ENCODE data around the gene GDPD4. TPM values are rescaled to one million over a fixed set of nuclear protein-coding genes. Genes with fewer than 3 reads are reported as not detected.

Gene GDPD4
- total and polyA plus RNA-seq, 4 donors = not detected

GRCh38 chr11:77252555-77253270 is 48.8 kb downstream of the GDPD4 start:
- H3K36me3 ChIP-seq (ENCODE audit: control insufficient read depth in 4 of 4, insufficient read depth in 4 of 4, low read length in 4 of 4) = no peaks in the 10 kb centered on the region
- no peak for TF ChIP-seq CTCF (IDR thresholded peaks at IDR 0.05; ENCODE audit: control extremely low read depth, extremely low read depth)
- H3K4me1 ChIP-seq (ENCODE audit: control insufficient read depth in 5 of 5, insufficient read depth in 5 of 5, low read length in 5 of 5) = no peaks in the 10 kb centered on the region
- peaks cover 0 to 3% (median 0%) of the 10 kb centered on the region in 4 donors for H3K9me3 ChIP-seq (ENCODE audit: control insufficient read depth in 4 of 4, insufficient read depth in 3 of 4, low read length in 3 of 4)
- ATAC-seq (ENCODE audit: insufficient read depth, low FRiP score) (no peak), DNase-seq (no peak)
- no peak overlapping the region for H3K9ac ChIP-seq (ENCODE audit: insufficient read depth in 1 of 2, low read length in 2 of 2)
- no peak overlapping the region for H3K4me3 ChIP-seq
- H3K27ac ChIP-seq (ENCODE audit: low read depth in 1 of 2, low read length in 1 of 2) = no peak overlapping the region
- no peaks in the 10 kb centered on the region for H3K27me3 ChIP-seq (ENCODE audit: control insufficient read depth in 3 of 3, insufficient read depth in 3 of 3, low read length in 2 of 3)
- WGBS, 2 donors = 85% methylated on average over 3 of the region's 3 CpGs

GRCh38 chr11:77250881-77251640 is 50.4 kb downstream of the GDPD4 start:
- Histone ChIP-seq H3K36me3 (ENCODE audit: control insufficient read depth in 4 of 4, insufficient read depth in 4 of 4, low read length in 4 of 4) (no peaks in the 10 kb centered on the region), H3K4me1 (ENCODE audit: control insufficient read depth in 5 of 5, insufficient read depth in 5 of 5, low read length in 5 of 5) (no peaks in the 10 kb centered on the region), H3K27me3 (ENCODE audit: control insufficient read depth in 3 of 3, insufficient read depth in 3 of 3, low read length in 2 of 3) (no peaks in the 10 kb centered on the region), H3K27ac (ENCODE audit: low read depth in 1 of 2, low read length in 1 of 2) (no peak overlapping the region), H3K9me3 (ENCODE audit: control insufficient read depth in 4 of 4, insufficient read depth in 3 of 4, low read length in 3 of 4) (peaks cover 0 to 3% (median 0%) of the 10 kb centered on the region in 4 donors), H3K9ac (ENCODE audit: insufficient read depth in 1 of 2, low read length in 2 of 2) (no peak overlapping the region), H3K4me3 (no peak overlapping the region)
- 95 to 100% methylated on average over 1 of the region's 1 CpG for WGBS, 2 donors
- DNase-seq (no peak), ATAC-seq (ENCODE audit: insufficient read depth, low FRiP score) (no peak)
- TF ChIP-seq CTCF (IDR thresholded peaks at IDR 0.05; ENCODE audit: control extremely low read depth, extremely low read depth) = no peak

- 85 to 89% methylated on average over 3 of the region's 3 CpGs for WGBS, 2 donors
- no peak for TF ChIP-seq CTCF (IDR thresholded peaks at IDR 0.05; ENCODE audit: control extremely low read depth, extremely low read depth)
- no peak overlapping the region for H3K27ac ChIP-seq (ENCODE audit: low read depth in 1 of 2, low read length in 1 of 2)
- H3K4me3 ChIP-seq = no peak overlapping the region
- DNase-seq = no peak
- no peaks in the 10 kb centered on the region for H3K36me3 ChIP-seq (ENCODE audit: control insufficient read depth in 4 of 4, insufficient read depth in 4 of 4, low read length in 4 of 4)
- H3K9ac ChIP-seq (ENCODE audit: insufficient read depth in 1 of 2, low read length in 2 of 2) = no peak overlapping the region
- H3K27me3 ChIP-seq (ENCODE audit: control insufficient read depth in 3 of 3, insufficient read depth in 3 of 3, low read length in 2 of 3) = no peaks in the 10 kb centered on the region
- ATAC-seq (ENCODE audit: insufficient read depth, low FRiP score) = no peak
- no peaks in the 10 kb centered on the region for H3K4me1 ChIP-seq (ENCODE audit: control insufficient read depth in 5 of 5, insufficient read depth in 5 of 5, low read length in 5 of 5)
- peaks cover 0 to 3% (median 0%) of the 10 kb centered on the region in 4 donors for H3K9me3 ChIP-seq (ENCODE audit: control insufficient read depth in 4 of 4, insufficient read depth in 3 of 4, low read length in 3 of 4)
Measured at GRCh38 chr11:77249427-77249826, 52.1 kb downstream of the GDPD4 start.

All from lung (tissue), 12 donors.